Measurements from ENCODE around the gene CASP5. TPM values are rescaled to one million over a fixed set of nuclear protein-coding genes. Genes with fewer than 3 reads are reported as not detected.
"Not testable (repeated sequence)": the region's sequence is repeated elsewhere in the genome, so short reads cannot be mapped to it uniquely, and the experiment has no call there.

Gene CASP5
- polyA plus RNA-seq (2012; ENCODE audit: low read depth, missing spikeins): not detected

DNA sequence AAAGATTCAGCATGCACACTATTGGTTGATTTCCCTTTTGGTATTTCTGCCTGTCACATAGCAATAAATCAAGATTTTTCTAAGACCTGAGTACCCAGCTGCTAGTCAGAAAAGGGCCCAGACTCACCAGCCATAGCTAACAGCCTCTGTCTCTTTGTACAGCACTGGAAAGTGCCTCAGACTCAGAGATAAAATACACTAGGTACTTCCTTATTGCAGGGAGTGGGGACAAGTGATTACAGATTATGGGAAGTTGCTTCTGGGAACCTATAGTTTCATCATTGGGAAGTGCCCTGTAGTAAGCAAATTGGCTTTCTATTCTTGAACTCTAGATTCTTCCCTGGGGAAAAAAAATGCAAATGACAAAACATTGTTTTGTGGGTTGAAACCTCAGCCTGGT lies at the start of gene CASP5:
CASP5 (minus strand) TSS at position 166 of the 400 bp plus-strand sequence; CDS start at position 134, 32 bp downstream.
- TF ChIP-seq POU2F2 (IDR thresholded peaks at IDR 0.05; ENCODE audit: low read depth, low read length): no peak
- TF ChIP-seq TAF1 (IDR thresholded peaks at IDR 0.05; ENCODE audit: low read depth, low read length): no peak
- TF ChIP-seq PAX5 (IDR thresholded peaks at IDR 0.05; ENCODE audit: insufficient read depth, low read length, severe bottlenecking): no peak
- TF ChIP-seq POLR2AphosphoS5 (IDR thresholded peaks at IDR 0.05; ENCODE audit: low read depth, low read length): no peak
- no peak for TF ChIP-seq POLR2A (IDR thresholded peaks at IDR 0.05; ENCODE audit: low read depth, low read length)
- no peak for TF ChIP-seq SPI1 (IDR thresholded peaks at IDR 0.05; ENCODE audit: low read depth, low read length)
- no peak for FAIRE-seq
- DNase-seq (ENCODE audit: insufficient read length, low spot score): no peak

DNA sequence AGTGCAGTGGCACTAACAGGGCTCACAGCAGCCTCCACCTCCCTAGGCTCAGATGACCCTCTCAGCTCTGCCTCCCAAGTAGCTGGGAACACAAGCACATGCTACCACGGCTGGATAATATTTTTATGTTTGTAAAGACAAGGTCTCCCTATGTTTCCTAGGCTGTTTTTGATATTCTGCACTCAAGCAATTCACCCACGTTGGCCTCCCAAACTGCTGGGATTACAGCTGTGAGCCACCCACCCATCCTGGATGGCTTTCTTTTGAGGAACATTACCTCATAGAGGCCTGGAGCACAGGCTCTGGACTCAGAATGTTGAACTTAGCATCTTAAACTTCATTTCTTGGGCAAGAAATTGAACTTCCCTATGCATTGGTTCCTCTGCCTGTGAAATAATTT lies 49.1 kb upstream of the CASP5 start:
- DNase-seq (ENCODE audit: insufficient read length, low spot score); FAIRE-seq: not testable (repeated sequence)

GRCh38 chr11:105071089-105071732 lies 48.2 kb upstream of the CASP5 start:
- DNase-seq (ENCODE audit: insufficient read length, low spot score) (no peak), FAIRE-seq (no peak)
- TF ChIP-seq POU2F2 (IDR thresholded peaks at IDR 0.05; ENCODE audit: low read depth, low read length) (no peak), POLR2A (IDR thresholded peaks at IDR 0.05; ENCODE audit: low read depth, low read length) (no peak), TAF1 (IDR thresholded peaks at IDR 0.05; ENCODE audit: low read depth, low read length) (no peak), POLR2AphosphoS5 (IDR thresholded peaks at IDR 0.05; ENCODE audit: low read depth, low read length) (no peak)

GRCh38 chr11:105070306-105070705 lies 47.3 kb upstream of the CASP5 start:
- FAIRE-seq (no peak), DNase-seq (ENCODE audit: insufficient read length, low spot score) (no peak)
- TF ChIP-seq POLR2AphosphoS5 (IDR thresholded peaks at IDR 0.05; ENCODE audit: low read depth, low read length) (no peak), POU2F2 (IDR thresholded peaks at IDR 0.05; ENCODE audit: low read depth, low read length) (no peak), TAF1 (IDR thresholded peaks at IDR 0.05; ENCODE audit: low read depth, low read length) (no peak)

GRCh38 chr11:105069749-105070148 lies 46.8 kb upstream of the CASP5 start:
- not testable (repeated sequence) for DNase-seq (ENCODE audit: insufficient read length, low spot score); FAIRE-seq

- FAIRE-seq: not testable (repeated sequence)
Measured at GRCh38 chr11:105063245-105063941, 40.4 kb upstream of the CASP5 start.

GRCh38 chr11:105057432-105057831 lies 34.5 kb upstream of the CASP5 start:
- DNase-seq (ENCODE audit: insufficient read length, low spot score) (no peak), FAIRE-seq (no peak)
- TF ChIP-seq SPI1 (IDR thresholded peaks at IDR 0.05; ENCODE audit: low read depth, low read length) (no peak), TAF1 (IDR thresholded peaks at IDR 0.05; ENCODE audit: low read depth, low read length) (no peak), POU2F2 (IDR thresholded peaks at IDR 0.05; ENCODE audit: low read depth, low read length) (no peak), PAX5 (IDR thresholded peaks at IDR 0.05; ENCODE audit: insufficient read depth, low read length, severe bottlenecking) (no peak)

More at GRCh38 chr11:105063245-105063941, 40.4 kb upstream of the CASP5 start:
- DNase-seq (ENCODE audit: insufficient read length, low spot score): not testable (repeated sequence)

DNA sequence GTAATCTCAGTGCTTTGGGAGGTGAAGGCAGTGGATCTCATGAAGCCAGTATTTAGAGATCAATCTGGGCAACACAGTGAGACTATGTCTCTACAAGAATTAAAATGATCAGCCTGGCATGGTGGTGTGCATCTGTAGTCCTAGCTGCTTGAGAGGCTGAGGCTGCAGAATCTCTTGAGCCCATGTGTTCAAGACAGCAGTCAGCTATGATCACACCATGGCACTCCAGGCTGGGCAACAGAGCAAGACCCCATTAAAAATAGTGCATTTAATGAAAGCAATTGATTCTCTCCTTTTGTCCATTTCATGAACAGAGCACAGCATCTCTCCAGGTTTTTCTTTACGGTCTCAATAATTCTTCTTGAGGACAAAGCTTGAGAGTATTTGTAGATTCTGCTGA lies 33.5 kb upstream of the CASP5 start:
- FAIRE-seq (no peak), DNase-seq (ENCODE audit: insufficient read length, low spot score) (no peak)
- TF ChIP-seq TAF1 (IDR thresholded peaks at IDR 0.05; ENCODE audit: low read depth, low read length): no peak
- no peak for TF ChIP-seq POLR2A (IDR thresholded peaks at IDR 0.05; ENCODE audit: low read depth, low read length)
- no peak for TF ChIP-seq PAX5 (IDR thresholded peaks at IDR 0.05; ENCODE audit: insufficient read depth, low read length, severe bottlenecking)
- no peak for TF ChIP-seq POLR2AphosphoS5 (IDR thresholded peaks at IDR 0.05; ENCODE audit: low read depth, low read length)
- TF ChIP-seq SPI1 (IDR thresholded peaks at IDR 0.05; ENCODE audit: low read depth, low read length): no peak
- no peak for TF ChIP-seq POU2F2 (IDR thresholded peaks at IDR 0.05; ENCODE audit: low read depth, low read length)

DNA sequence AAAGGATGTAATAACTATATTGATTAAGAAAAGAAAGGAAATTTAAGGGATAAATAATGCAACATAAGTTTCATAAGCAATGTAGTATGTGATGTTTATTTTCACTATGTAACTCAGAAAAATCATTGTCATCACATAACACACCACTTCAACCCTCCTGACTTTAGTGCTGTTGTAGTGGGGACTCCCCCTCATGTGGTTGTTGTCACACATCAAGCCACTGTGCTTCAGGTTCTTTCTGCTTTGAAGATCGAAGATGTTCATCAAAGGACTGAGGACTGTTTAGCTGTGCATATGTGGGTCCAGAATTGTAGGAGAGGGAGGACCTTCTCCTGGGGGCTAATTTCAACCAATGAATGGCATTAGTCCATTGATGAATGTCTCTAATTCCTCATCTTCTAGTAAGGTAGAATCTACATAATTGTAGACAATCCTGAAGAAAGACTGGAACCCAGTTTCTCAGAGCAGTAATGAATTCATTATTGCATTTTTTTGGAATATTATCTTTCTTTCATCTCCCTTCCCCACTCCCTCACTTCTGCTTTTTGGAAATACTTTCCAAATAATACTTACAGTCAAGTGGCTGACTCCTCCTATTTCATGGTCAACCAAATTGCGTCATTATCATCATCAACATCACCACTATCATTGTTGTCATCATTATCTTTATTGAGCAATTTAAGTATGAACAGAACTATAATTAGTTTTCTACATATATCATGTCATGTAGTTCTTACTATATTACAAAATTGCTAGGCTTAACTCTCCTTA lies 31.9 kb upstream of the CASP5 start:
- DNase-seq (ENCODE audit: insufficient read length, low spot score) (no peak), FAIRE-seq (no peak)
- no peak for TF ChIP-seq PAX5 (IDR thresholded peaks at IDR 0.05; ENCODE audit: insufficient read depth, low read length, severe bottlenecking)

DNA sequence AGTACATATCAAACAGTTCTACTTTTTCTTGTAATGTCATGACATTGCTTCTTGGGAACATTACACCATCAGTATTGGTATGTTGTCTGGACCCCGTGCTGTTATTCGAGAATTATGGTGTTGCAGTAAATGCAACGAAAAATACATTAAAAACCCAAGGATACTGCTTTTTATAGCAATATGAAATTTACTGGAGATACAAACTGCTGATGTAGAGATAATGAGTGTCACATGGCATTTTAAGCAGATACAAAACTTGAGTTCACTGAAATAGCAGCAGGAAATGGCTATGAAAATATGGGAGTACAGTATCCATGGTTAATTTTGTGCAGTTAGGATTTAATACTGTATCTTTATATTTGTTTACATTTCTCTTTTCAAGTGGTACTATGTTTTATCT lies 29.5 kb upstream of the CASP5 start:
- no peak for TF ChIP-seq PAX5 (IDR thresholded peaks at IDR 0.05; ENCODE audit: insufficient read depth, low read length, severe bottlenecking)
- TF ChIP-seq SPI1 (IDR thresholded peaks at IDR 0.05; ENCODE audit: low read depth, low read length): no peak
- TF ChIP-seq POLR2AphosphoS5 (IDR thresholded peaks at IDR 0.05; ENCODE audit: low read depth, low read length): no peak
- TF ChIP-seq TAF1 (IDR thresholded peaks at IDR 0.05; ENCODE audit: low read depth, low read length): no peak
- TF ChIP-seq POLR2A (IDR thresholded peaks at IDR 0.05; ENCODE audit: low read depth, low read length): no peak
- TF ChIP-seq POU2F2 (IDR thresholded peaks at IDR 0.05; ENCODE audit: low read depth, low read length): no peak
- FAIRE-seq: no peak
- no peak for DNase-seq (ENCODE audit: insufficient read length, low spot score)

- DNase-seq (ENCODE audit: insufficient read length, low spot score): no peak
- FAIRE-seq: no peak
Measured at GRCh38 chr11:105051559-105051958, 28.6 kb upstream of the CASP5 start.

More at GRCh38 chr11:105051559-105051958, 28.6 kb upstream of the CASP5 start:
- TF ChIP-seq TAF1 (IDR thresholded peaks at IDR 0.05; ENCODE audit: low read depth, low read length) (no peak), POLR2AphosphoS5 (IDR thresholded peaks at IDR 0.05; ENCODE audit: low read depth, low read length) (no peak), POU2F2 (IDR thresholded peaks at IDR 0.05; ENCODE audit: low read depth, low read length) (no peak), POLR2A (IDR thresholded peaks at IDR 0.05; ENCODE audit: low read depth, low read length) (no peak), SPI1 (IDR thresholded peaks at IDR 0.05; ENCODE audit: low read depth, low read length) (no peak), PAX5 (IDR thresholded peaks at IDR 0.05; ENCODE audit: insufficient read depth, low read length, severe bottlenecking) (no peak)

Measured in GM12891 (cell line).